GM21723 (cell line): ENCODE measurements around the gene OR2L8.

ENCODE experiments used
- ATAC-seq: cut with Tn5 transposase; IDR thresholded peaks from one replicate; pipeline ENCODE4 v1.9.1; 2021; ENCODE audit warnings: mild to moderate bottlenecking, moderate library complexity; ENCODE audit not compliant: unreplicated experiment

OR2L8 gene, protein sequence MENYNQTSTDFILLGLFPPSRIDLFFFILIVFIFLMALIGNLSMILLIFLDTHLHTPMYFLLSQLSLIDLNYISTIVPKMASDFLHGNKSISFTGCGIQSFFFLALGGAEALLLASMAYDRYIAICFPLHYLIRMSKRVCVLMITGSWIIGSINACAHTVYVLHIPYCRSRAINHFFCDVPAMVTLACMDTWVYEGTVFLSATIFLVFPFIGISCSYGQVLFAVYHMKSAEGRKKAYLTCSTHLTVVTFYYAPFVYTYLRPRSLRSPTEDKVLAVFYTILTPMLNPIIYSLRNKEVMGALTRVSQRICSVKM

DNA sequence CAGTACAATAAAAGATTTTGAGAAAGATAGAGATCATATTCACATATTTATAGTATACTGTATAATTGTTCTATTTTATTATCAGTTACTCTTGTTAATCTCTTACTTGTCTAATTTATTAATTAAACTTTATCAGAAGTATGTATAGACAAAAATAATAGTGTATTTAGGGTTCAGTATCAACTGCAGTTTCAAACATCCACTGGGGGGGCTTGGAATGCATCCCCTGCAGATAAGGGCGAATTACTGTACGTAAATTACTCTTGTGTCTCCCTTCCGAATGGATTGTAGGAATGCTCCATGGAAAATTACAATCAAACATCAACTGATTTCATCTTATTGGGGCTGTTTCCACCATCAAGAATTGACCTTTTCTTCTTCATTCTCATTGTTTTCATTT lies at the start of gene OR2L8:
Gene OR2L8, plus strand, starts transcription at position 301 of the 400 bp plus-strand sequence. Its CDS starts 0 bp downstream, at position 301.
- no peak for ATAC-seq

DNA sequence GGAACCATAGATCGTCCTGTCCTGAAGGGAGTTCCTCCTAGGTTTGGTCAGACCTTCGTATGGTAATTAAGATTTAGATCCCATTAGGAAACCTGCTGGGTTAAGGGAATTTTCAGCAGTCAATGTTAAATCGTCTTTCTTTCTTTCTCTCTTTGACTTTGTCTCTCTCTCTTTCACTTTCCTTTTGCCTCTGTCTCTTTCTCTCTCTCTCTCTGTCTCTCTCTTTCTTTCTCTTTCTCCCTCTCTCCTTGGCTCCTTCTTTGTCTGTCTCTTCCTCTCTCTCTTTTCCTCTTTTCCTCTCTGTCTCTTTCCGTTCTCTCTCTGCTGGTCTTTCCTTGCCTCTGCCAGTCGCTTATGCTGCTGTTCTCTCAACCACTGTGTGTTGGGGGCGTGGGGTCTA lies 44.5 kb upstream of the OR2L8 start:
- ATAC-seq = no peak

DNA sequence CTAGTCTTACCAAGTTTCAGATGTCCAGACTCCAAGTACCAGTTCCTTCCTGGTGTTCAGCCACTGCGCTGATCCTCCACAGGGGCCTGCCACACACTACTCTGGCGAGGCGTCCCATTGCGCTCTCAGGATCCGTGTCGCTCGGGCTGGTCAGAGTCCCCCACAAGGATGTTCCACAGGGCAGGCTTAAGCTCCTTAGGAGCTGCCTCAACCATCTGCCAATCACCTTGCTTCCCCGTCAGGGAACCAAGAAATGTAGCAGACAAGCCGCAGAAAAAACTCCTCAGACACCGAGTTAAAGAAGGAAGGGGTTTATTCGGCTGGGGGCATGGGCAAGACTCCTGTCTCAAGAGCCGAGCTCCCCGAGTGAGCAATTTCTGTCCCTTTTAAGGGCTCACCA lies 43.5 kb upstream of the OR2L8 start:
- no peak for ATAC-seq

DNA sequence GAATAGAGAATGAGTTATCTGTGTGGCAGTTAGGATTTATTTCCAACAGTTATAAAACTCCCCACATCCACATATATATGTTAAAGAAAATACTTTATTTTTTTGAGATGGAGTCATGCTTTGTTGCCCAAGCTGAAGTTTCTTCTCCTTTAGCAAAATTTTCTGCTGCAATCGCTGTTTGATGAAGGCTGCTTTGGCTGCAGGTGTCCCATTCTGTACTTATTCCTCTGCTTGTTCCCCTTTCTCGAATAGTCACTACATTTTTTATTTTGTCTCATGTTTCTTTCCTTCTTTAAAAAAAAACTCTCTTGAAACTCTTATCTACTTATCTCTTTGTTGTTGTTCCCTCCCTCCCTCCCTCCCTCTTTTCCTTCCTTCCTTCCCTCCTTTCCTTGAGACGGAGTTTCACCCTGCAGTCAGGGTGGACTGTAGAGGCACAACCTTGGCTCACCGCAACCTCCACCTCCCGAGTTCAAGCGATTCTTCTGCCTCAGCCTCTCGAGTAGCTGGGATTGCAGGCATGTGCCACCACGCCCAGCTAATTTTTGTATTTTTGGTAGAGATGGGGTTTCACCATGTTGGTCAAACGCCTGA lies 42.7 kb upstream of the OR2L8 start:
- no peak for ATAC-seq

DNA sequence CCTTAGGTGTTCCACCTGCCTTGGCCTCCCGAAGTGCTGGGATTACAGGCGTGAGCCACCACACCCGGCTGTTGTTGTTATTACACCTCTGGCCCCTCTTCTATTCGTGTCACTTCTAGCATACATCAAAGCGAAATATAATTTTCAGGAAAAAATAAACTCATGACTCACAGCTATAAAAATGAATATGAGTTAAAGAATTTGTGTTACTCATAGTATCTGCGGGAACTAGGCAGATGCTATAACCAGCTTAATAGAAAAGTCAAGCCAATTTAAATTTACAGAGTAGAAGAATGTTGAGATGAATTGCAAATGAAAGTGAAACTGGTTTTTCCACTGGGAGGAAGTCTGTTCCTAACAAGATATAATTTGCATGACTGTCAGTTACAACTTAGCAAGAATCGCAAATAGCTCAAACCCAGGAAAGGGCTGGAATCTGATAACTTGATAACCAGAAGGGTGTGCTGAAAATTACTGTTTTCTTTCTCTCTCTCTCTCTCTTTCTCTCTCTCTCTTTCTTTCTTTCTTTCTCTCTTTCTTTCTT lies 42.1 kb upstream of the OR2L8 start:
- no peak for ATAC-seq

DNA sequence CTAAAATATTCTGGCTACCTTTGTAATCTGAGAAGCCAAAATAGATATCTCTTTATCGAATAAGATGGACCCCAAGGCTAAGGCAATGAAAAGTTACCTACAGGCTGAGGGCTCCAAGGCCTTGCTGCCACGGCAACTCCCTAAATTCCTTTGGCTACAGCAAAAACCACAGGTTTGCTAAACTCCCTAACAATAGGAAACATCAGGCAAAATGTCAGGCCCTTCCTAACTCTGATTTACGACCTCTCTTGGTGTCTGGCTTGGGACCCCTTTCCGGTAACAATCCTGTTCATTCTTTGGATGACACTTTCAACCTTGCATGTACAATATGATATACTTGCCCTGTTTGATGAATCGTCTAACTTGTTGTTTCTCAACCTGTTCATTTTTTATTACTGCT lies 39.9 kb upstream of the OR2L8 start:
- ATAC-seq = no peak

DNA sequence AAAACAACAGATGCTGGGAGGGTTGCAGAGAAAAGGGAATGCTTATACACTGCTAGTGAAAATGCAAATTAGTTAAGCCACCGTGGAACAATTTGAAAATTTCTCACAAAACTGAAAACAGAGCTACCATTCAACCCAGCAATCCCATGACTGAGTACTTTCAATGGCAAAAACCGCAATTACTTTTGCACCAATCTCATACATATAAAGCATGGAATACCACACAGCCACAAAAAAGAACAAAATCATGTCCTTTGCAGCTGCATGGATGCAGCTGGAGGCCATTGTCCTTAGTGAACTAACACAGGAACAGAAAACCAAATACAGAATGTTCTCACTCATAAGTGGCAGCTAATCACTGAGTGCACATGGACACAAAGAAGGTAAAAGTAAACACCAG lies 34.9 kb upstream of the OR2L8 start:
- no peak for ATAC-seq

DNA sequence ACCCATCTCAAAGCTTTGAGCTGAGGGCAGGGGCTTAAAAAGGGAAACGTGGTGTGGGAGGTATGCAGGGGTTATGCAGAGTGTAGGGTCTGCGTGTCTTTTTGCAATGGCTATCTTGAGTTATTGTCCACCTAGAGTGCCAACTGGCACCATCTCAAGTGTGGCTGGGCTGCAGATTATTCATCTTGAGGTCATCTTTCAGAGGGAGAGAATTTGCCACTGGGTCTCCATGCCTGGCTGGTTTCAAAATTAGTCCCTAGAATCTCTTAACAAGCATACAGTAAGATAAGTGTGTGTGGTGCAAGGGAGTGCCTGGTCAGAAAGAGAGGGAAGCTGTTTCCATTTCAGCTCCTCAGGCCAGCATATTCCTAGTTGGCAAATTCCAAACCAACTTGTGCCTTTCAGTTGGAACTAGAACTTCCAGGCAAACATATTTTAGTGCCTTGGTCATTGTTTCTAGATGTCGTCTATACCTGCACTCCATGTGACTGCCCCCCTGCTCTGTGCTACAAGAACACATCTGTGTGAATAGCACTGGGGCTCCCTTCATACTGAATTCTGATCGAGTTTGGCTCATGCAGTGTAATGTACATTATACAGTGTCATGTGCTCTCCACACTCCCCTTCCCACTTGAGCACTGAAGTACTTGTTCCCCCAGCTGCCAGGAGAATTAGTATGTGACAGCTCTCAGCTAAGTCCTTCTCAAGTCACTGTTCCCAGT lies 33.6 kb upstream of the OR2L8 start:
- ATAC-seq = no peak

DNA sequence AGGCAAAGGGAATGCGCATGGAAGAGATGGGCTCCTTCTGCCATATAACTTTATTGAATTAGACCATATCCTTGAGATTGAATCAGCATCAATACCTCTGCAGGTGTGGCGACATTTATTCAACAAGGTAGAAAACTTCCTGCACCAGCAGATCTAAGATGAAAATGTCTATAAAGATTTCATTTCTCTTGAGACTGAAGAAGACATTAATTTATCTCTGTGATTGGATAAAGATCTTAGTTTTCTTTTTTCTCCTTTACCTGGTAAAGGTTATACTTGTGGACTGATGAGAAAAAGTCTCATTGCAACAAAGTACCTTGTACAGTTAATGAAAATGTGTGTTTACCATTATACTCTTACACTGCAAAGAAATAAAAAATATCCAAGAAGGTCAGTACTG lies 28.7 kb upstream of the OR2L8 start, which contains the start of gene OR2T8:
Gene OR2T8, plus strand, starts transcription at position 301 of the 400 bp plus-strand sequence. CDS start 766 bp downstream, outside the sequence.
- no peak for ATAC-seq

DNA sequence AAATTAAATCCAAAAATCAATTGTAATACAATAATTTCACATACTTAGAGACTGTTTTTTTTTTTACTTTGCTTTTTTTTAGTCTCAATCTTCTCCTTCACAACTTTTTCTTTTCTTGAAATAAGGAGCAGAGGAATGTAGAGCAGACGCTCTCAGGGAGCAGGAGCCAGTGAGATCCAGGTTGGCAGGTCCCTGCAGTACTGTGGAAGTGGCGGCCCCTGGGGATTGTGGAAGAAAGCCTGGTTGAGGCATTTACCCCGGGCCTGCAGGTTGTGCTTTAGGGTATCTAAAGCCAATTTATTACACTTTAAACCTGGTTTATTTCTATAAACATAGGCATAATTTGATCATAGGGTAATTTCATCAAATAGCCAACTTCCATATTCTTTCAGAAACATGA lies 24.7 kb upstream of the OR2L8 start:
- no peak for ATAC-seq

DNA sequence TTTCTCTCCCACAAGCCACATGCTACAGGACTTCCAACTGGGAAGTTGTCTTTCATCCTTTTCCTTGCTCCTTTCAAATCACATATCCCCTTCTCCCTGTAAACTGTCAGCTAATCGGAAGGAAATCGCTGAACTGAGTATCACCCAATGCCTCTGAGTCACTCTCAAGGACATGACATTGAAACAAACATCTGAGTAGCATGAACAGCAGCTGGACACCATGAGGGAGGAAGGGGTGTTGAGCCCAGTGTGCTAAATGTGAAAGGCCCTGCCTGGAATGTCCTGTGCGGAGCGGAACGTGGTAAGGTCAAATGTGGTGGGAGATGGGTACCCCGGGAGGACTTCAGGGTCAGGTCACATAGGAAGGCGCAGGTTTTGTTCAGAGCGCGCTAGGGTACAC lies 23.8 kb upstream of the OR2L8 start, which contains the start of gene OR2AJ1:
Gene OR2AJ1, plus strand, starts transcription at position 22 of the 400 bp plus-strand sequence. CDS start 8,880 bp downstream, outside the sequence.
- no peak for ATAC-seq

DNA sequence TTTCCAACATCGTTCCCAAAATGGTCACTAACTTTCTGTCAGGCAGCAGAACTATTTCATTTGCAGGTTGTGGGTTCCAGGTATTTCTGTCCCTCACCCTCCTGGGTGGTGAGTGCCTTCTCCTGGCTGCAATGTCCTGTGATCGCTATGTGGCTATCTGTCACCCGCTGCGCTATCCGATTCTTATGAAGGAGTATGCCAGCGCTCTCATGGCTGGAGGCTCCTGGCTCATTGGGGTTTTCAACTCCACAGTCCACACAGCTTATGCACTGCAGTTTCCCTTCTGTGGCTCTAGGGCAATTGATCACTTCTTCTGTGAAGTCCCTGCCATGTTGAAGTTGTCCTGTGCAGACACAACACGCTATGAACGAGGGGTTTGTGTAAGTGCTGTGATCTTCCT lies 14.7 kb upstream of the OR2L8 start:
- no peak for ATAC-seq

DNA sequence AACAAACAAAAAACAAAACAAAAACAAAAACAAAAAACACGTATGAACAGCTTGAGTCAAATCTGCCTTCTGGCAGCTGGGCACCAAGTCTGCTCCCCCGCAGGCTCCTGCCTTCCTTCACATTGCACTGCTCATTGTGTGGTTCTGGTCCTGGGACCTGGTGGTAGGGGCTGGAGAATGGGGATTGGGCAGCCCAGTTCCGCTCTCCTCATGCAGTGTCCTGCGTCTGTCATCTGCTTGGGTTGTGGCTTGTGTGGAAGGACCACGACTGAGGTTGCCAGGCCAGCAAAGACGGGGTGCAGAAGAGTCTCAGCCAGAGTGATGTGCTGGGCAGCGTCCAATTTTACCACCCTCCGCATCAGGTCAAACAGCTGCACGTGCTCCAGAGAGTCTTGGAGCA lies 12.9 kb upstream of the OR2L8 start:
- ATAC-seq = no peak

DNA sequence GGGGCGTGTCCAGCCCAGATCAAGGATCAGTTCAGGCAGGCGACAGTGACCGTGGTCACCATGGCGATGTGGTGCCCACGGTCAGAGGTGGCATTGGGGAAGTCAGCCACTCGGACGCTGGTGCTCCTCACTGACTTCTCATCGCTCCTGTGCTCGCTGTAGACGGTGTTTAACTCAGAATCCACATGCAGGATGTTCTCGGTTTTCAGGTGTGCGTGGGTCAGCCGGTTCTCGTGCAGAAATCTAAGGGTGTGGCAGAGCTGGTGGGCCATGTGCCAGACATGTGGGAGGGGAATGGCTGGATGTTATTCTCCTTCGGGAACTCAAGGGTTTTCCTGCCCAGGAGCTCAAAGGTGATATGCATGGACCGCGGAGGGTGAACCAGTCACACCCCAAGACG lies 12.2 kb upstream of the OR2L8 start:
- no peak for ATAC-seq

DNA sequence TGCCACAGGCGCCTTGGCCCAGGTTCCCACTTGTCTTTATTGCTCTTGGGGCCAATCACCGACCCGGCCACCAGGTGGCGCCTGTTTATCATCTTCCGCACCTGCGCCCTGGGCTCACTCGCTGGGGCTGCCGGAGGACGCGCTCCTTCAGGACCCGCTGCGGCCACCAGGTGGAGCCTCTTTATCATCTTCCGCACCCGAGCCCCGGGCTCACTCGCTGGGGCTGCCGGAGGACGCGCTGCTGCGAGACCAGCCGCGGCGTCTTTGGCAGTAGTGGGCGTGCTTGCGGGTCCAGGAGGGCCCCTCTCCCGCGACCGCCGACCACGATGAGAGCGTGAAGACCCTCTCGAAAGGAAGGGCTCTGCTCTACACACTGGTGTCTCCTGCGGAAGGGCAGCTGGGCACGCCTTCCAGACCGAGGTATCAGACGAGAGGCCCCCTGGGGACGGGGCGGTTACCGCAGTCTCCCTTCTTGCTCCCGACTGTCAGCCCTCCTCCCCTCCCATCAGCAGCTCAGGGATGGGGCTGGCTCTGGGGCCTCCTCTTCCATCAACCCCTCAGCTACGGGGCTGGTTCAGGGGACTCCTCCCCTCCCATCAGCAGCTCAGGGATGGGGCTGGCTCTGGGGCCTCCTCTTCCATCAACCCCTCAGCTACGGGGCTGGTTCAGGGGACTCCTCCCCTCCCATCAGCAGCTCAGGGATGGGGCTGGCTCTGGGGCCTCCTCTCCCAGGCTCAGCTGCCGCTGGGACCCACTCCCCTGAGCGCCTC lies 11.5 kb upstream of the OR2L8 start:
- ATAC-seq = peak; percentile 100

DNA sequence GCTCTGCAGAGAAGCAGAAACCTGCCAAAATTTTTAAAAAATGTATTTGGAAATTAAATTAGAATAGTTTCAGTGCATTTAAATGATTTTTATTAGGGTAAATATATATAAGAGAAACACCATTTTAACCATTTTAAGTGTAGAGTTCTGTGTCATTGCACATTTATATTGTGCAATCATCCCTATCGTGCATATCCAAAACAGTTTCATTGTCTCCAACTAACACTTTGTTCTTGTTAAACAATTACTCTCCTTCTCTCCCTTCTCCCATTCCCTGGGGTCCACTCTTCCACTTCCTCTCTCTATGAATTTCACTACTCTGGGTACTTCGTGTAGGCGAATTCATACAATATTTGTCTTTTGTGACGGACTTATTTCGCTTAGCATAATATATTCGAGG lies 6.0 kb upstream of the OR2L8 start:
- no peak for ATAC-seq

DNA sequence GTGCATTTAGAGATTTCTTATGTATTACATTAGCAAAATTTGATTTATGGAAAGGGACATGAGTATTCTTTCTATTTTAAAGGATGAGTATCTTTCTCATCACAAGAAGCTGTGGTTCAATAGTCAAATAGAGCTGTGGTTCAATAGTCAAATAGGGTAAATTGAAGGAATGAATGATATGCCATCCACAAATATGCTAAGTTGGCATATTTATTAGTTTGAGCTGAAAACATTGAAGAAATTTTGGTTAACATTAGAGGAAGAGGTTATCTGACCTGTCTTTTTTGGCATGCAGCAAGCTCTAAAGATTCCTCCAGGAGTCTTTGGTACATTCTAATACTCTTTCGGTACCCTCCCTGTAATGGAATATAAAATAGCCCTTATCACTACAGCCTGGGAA lies 4.8 kb downstream of the OR2L8 start:
- ATAC-seq = no peak

DNA sequence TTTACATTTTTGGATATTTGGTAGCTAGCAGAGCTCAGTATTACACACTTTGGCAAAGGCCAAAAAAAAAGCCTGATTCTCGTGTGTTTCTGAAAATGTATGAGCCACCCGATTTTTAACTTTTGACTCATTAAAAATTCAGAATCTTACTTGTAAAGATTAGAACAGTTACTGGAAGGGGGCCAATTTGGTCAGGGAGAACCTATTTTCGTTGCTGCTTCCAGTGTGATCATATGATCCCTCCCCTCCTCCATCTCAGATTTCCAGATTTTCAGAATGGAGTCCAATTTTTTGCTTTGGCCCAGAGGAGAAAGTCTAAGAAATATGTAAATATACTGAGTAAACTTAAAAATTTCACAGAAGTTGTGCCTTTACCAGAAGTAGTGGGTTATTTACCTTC lies 13.1 kb downstream of the OR2L8 start:
- no peak for ATAC-seq

DNA sequence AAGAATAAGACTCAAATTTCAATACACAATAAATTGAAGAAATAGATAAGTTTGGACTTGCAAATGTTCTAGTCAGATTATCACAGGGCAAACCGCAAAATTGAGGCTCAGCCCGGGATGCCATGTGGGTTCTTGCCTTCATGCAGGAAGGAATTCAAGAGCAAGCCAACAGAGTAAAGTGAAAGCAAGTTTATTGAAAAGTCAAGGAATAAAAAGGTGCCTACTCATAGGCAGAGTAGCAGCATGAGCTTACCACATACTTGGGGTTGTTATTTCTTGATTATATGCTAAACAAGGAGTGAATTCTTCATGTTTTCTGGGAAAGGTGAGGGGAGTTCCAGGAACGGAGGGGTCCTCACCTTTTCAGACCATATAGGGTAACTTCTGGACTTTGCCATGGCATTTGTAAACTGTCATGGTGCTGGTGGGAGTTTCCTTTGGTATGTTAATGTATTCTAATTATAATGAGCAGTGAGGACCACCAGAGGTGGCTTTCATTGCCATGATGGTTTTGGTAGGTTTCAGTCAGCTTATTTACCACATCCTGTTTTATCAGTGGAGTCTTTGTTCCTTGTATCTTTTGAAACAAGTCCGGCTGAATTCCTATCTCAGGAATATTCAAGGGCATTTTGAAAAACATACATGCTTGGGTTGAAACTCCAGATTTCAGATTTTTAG lies 14.4 kb downstream of the OR2L8 start:
- no peak for ATAC-seq

DNA sequence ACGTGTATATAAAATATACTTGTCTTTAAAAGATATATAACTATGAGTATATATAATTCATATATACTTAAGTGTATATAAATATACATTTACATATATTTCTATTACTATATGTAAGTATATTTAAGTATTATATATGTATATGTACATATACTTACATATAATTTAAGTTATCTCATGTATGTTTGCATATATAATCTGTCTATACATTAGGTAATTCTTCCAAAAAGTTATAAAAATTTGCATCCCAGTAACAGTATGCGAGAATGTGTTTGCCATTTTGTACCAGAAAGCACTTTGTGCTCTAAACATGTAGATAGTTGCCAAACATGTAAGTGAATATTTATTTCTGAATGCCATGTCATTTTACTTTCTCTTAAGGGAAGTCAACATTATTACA lies 16.3 kb downstream of the OR2L8 start, which contains the start of gene OR2AK2:
Gene OR2AK2, plus strand, starts transcription at position 301 of the 400 bp plus-strand sequence. CDS start 144 bp downstream, outside the sequence.
- ATAC-seq = no peak
